IMR-90 (cell line): Measurements from ENCODE around the gene PRKCH. TPM values are rescaled to one million over a fixed set of nuclear protein-coding genes. Genes with fewer than 3 reads are reported as not detected.

ENCODE experiments used
- ATAC-seq: fragments of 200-7000 bp; cut with Tn5 transposase; 2 replicates; pipeline ENCODE4 v1.9.1; 2020; ENCODE audit warnings: low read depth, mild to moderate bottlenecking, moderate library complexity
- BruUV-seq: library from RNA; stranded (reverse); fragments of 400-500 nt; replicated peaks from 2 replicates; lab custom pipeline; 2021; lab: Mats Ljungman, UMichigan
- CTCF ChIA-PET: fragments of 300-600 bp; formaldehyde crosslinking; extraction: SDS; loops from one replicate; lab custom pipeline; 2021; ENCODE audit warnings: antibody characterized with exemption; lab: Yijun Ruan, JAX
- POLR2A ChIA-PET: fragments of 300-600 bp; sonication (Branson Sonifier 250); formaldehyde crosslinking; loops from one replicate; lab custom pipeline; 2022; ENCODE audit warnings: antibody characterized with exemption; ENCODE audit not compliant: unreplicated experiment; lab: Charles Lee
- DNase-seq: peaks from one replicate; pipeline ENCODE4 v3.0.0; 2013
- H2AFZ ChIP-seq: replicated peaks from 2 replicates; pipeline ENCODE3; 2013; ENCODE audit warnings: low read length, mild to moderate bottlenecking; ENCODE audit not compliant: poor library complexity
- H2AK5ac ChIP-seq: 2 replicates; pipeline ENCODE4 v1.6.1; 2013; ENCODE audit warnings: low read depth, low read length, inconsistent platforms
- H2AK9ac ChIP-seq: replicated peaks from 2 replicates; pipeline ENCODE3; 2013; ENCODE audit warnings: mild to moderate bottlenecking, low read depth, low read length, moderate library complexity; ENCODE audit not compliant: poor library complexity
- H2BK120ac ChIP-seq: 2 replicates; pipeline ENCODE4 v1.6.1; 2013; ENCODE audit warnings: low read depth, low read length, inconsistent platforms
- H2BK15ac ChIP-seq: 3 replicates; pipeline ENCODE4 v1.6.1; 2013; ENCODE audit warnings: low read depth, low read length, inconsistent platforms
- H2BK20ac ChIP-seq: 2 replicates; pipeline ENCODE4 v1.6.1; 2013; ENCODE audit warnings: low read depth, mild to moderate bottlenecking, inconsistent platforms, low read length, moderate library complexity
- H2BK5ac ChIP-seq: 2 replicates; pipeline ENCODE4 v1.6.1; 2013; ENCODE audit warnings: mild to moderate bottlenecking, low read depth, low read length, inconsistent platforms; ENCODE audit not compliant: poor library complexity, severe bottlenecking
- H3K14ac ChIP-seq: replicated peaks from 2 replicates; pipeline ENCODE4 v1.6.1; 2013; ENCODE audit warnings: low read depth, low read length, inconsistent platforms
- H3K18ac ChIP-seq: 2 replicates; pipeline ENCODE4 v1.6.1; 2013; ENCODE audit warnings: low read depth, low read length, control low read depth
- H3K23ac ChIP-seq: 2 replicates; pipeline ENCODE4 v1.6.1; 2013; ENCODE audit warnings: low read depth, low read length, inconsistent platforms
- H3K27ac ChIP-seq: 2 replicates; pipeline ENCODE4 v1.5.1; 2013; ENCODE audit warnings: mild to moderate bottlenecking, control low read depth, low read length; ENCODE audit not compliant: insufficient read depth
- H3K27me3 ChIP-seq: 2 replicates; pipeline ENCODE4 v1.6.1; 2013; ENCODE audit warnings: low read length; ENCODE audit not compliant: control insufficient read depth, insufficient read depth
- H3K36me3 ChIP-seq: 2 replicates; pipeline ENCODE4 v1.6.1; 2013; ENCODE audit warnings: low read length, mixed read lengths; ENCODE audit not compliant: control insufficient read depth, insufficient read depth
- H3K4ac ChIP-seq: 2 replicates; pipeline ENCODE4 v1.6.1; 2013; ENCODE audit warnings: low read depth, low read length, inconsistent platforms
- H3K4me1 ChIP-seq: 2 replicates; pipeline ENCODE4 v1.6.1; 2013; ENCODE audit warnings: low read length, mixed read lengths; ENCODE audit not compliant: control insufficient read depth, insufficient read depth
- H3K4me2 ChIP-seq: 2 replicates; pipeline ENCODE4 v1.6.1; 2013; ENCODE audit warnings: low read depth, mild to moderate bottlenecking, control low read depth, low read length, moderate library complexity
- H3K4me3 ChIP-seq: 2 replicates; pipeline ENCODE4 v1.5.1; 2013; ENCODE audit warnings: low read depth, mild to moderate bottlenecking, control low read depth, low read length, moderate library complexity; ENCODE audit not compliant: insufficient read depth
- H3K56ac ChIP-seq: 2 replicates; pipeline ENCODE4 v1.6.1; 2013; ENCODE audit warnings: low read length, inconsistent platforms; ENCODE audit not compliant: insufficient read depth; ENCODE audit errors: extremely low read depth
- H3K79me1 ChIP-seq, 2 experiments: 2 replicates each; pipeline ENCODE4 v1.6.1; 2013; ENCODE audit warnings: low read length in 2 of 2, inconsistent platforms in 1 of 2, low read depth in 1 of 2
- H3K9ac ChIP-seq: 2 replicates; pipeline ENCODE4 v1.6.1; 2013; ENCODE audit warnings: low read depth, low read length, control low read depth
- H3K9me1 ChIP-seq: 2 replicates; pipeline ENCODE4 v1.6.1; 2013; ENCODE audit warnings: low read length, inconsistent platforms; ENCODE audit not compliant: insufficient read depth
- H3K9me3 ChIP-seq: 2 replicates; pipeline ENCODE4 v1.6.1; 2013; ENCODE audit warnings: low read length; ENCODE audit not compliant: control insufficient read depth, insufficient read depth
- H4K20me1 ChIP-seq: 2 replicates; pipeline ENCODE4 v1.6.1; 2013; ENCODE audit warnings: low read length, inconsistent platforms; ENCODE audit not compliant: insufficient read depth
- H4K5ac ChIP-seq: 2 replicates; pipeline ENCODE4 v1.6.1; 2013; ENCODE audit warnings: mild to moderate bottlenecking, low read depth, low read length, control low read depth
- H4K8ac ChIP-seq, 2 experiments: 2 replicates each; pipeline ENCODE4 v1.6.1; 2013; ENCODE audit warnings: low read depth in 2 of 2, low read length in 2 of 2, control low read depth in 1 of 2, inconsistent platforms in 1 of 2
- H4K91ac ChIP-seq: 2 replicates; pipeline ENCODE4 v1.6.1; 2013; ENCODE audit warnings: low read depth, low read length, inconsistent platforms; ENCODE audit not compliant: insufficient read depth
- CEBPB ChIP-seq: IDR thresholded peaks from 2 replicates; pipeline ENCODE4 v1.6.1; 2012; ENCODE audit warnings: low read depth, low read length, improper control_type of control experiment
- CTCF ChIP-seq: conservative IDR thresholded peaks from 2 replicates; pipeline ENCODE4 v1.5.1; 2012; ENCODE audit warnings: mild to moderate bottlenecking, low read depth, low read length, improper control_type of control experiment
- FOS ChIP-seq: fragments of 150-350 bp; IDR thresholded peaks from 2 replicates; pipeline ENCODE4 v1.6.1; 2016; ENCODE audit warnings: low read depth, low read length
- WGBS, 2 experiments: methylation state at CpG; one replicate each; pipeline versions ENCODE4 v1.1.5 to v1.1.7; 2013; ENCODE audit warnings: missing lambda C conversion rate in 2 of 2; ENCODE audit not compliant: insufficient read length in 1 of 2; ENCODE audit errors: extremely low coverage in 2 of 2; 5-methylcytosine and 5-hydroxymethylcytosine counted together
- dilution Hi-C: fragments of 300-500 bp; cut with HindIII; formaldehyde crosslinking; loops from one replicate; pipeline ENCODE4 v1.14.3; 2018; ENCODE audit warnings: low sequenced_read_pairs; ENCODE audit not compliant: unreplicated experiment
- in situ Hi-C: fragments of 300-500 bp; cut with MboI; formaldehyde crosslinking; loops from 3 replicates; pipeline ENCODE4 v1.14.3; 2019; ENCODE audit warnings: low sequenced_read_pairs, inconsistent platforms, mixed read lengths
- intact Hi-C: fragments of 100-400 bp; cut with micrococcal nuclease; formaldehyde crosslinking; loops from 2 replicates; pipeline ENCODE4 v1.10.0; 2022
- polyA plus RNA-seq, 3 experiments: library from polyadenylated mRNA; depleted of rRNA; stranded (reverse); fragments of >200 nt; gene quantifications; 2 replicates each; pipeline ENCODE4 v1.2.3, GENCODE V29; 2012; ENCODE audit warnings: low replicate concordance in 1 of 3
- total RNA-seq: library from RNA; depleted of rRNA; stranded (reverse); fragments of >200 nt; gene quantifications from 2 replicates; pipeline ENCODE4 v1.2.3, GENCODE V29; 2012

Gene PRKCH
- total and polyA plus RNA-seq, 2 of the 4 experiments (the other 2 are of a cell fraction), result 1.6 to 2.3 TPM

GRCh38 chr14:61337893-61338292 lies 16.5 kb downstream of the PRKCH start:
- Histone ChIP-seq H2BK15ac (no peak overlapping the region), H3K36me3 (no peaks in the 10 kb centered on the region), H2BK120ac (no peak overlapping the region), H3K56ac (no peak overlapping the region), H4K8ac (no peak overlapping the region), H4K20me1 (no peaks in the 10 kb centered on the region), H2AK9ac (no peak overlapping the region), H2BK20ac (no peak overlapping the region), H3K18ac (no peak overlapping the region), H3K23ac (no peak overlapping the region), H3K27me3 (peaks cover 20% of the 10 kb centered on the region), H3K14ac (no peak overlapping the region), H2AFZ (no peak overlapping the region), H4K5ac (no peak overlapping the region), H3K4me1 (no peaks in the 10 kb centered on the region), H2BK5ac (no peak overlapping the region), H3K4me3 (no peak overlapping the region), H3K79me1 (no peaks in the 10 kb centered on the region), H3K4me2 (no peak overlapping the region), H3K9ac (no peak overlapping the region), H3K9me1 (no peaks in the 10 kb centered on the region), H3K9me3 (no peaks in the 10 kb centered on the region), H3K27ac (no peak overlapping the region), H2AK5ac (no peak overlapping the region), H4K91ac (no peak overlapping the region), H3K4ac (no peak overlapping the region)
- dilution Hi-C loops, result no loop called here
- TF ChIP-seq FOS (no peak), CEBPB (no peak), CTCF (no peak)
- in situ Hi-C loops, result no loop called here
- BruUV-seq, result no TSS peak
- no CpG with 5 or more reads among the region's 4 CpGs for WGBS, 2 experiments
- ChIA-PET POLR2A (no interaction called here), CTCF (no interaction called here)
- ATAC-seq, result no peak
- no peak for DNase-seq
- intact Hi-C loops, result no loop called here
